Esophagus squamous epithelium (tissue), 5 donors: ENCODE measurements around the gene THAP11. TPM values are rescaled to one million over a fixed set of nuclear protein-coding genes. Genes with fewer than 3 reads are reported as not detected.
A peak's percentile ranks its signal among the peaks of the same experiment; 100 is the strongest.

Experiments used
- DNase-seq: peaks from one replicate; lab custom pipeline; 2025; lab: John Stamatoyannopoulos, UW
- H3K27ac ChIP-seq, 4 donors: fragments of 200-600 bp; sonication (generic); one replicate each; pipeline ENCODE4 v1.5.1; 2016 to 2019; ENCODE audit warnings: mild to moderate bottlenecking in 1 of 4
- H3K27me3 ChIP-seq, 4 donors: fragments of 200-600 bp; sonication (generic); 1 replicate in 3 of 4; 2 replicates in 1 of 4; pipeline versions ENCODE4 v1.5.1 to v1.6.0; 2017 to 2021; ENCODE audit warnings: antibody characterized with exemption in 1 of 4
- H3K36me3 ChIP-seq, 3 donors: fragments of 200-600 bp; sonication (generic); one replicate each; pipeline ENCODE4 v1.5.1; 2016 to 2019
- H3K4me1 ChIP-seq, 3 donors: fragments of 200-600 bp; sonication (generic); one replicate each; pipeline ENCODE4 v1.5.1; 2017 to 2019
- H3K4me3 ChIP-seq, 4 donors: fragments of 200-600 bp; sonication (generic); 1 replicate in 3 of 4; 2 replicates in 1 of 4; pipeline ENCODE4 v1.5.1; 2016 to 2019; ENCODE audit warnings: mild to moderate bottlenecking in 2 of 4, moderate library complexity in 1 of 4
- H3K9me3 ChIP-seq, 3 donors: fragments of 200-600 bp; sonication (generic); one replicate each; pipeline ENCODE4 v1.5.1; 2016 to 2019
- POLR2A ChIP-seq, 4 donors: fragments of 450-650 bp; IDR thresholded peaks; one replicate each; pipeline ENCODE4 v1.6.1; 2017; ENCODE audit warnings: antibody characterized with exemption in 4 of 4, mild to moderate bottlenecking in 4 of 4, moderate library complexity in 3 of 4
- WGBS, 2 donors: methylation state at CpG; one replicate each; pipeline ENCODE4 v1.1.5; 2018; 5-methylcytosine and 5-hydroxymethylcytosine counted together
- intact Hi-C: fragments of 100-400 bp; cut with DNase I; formaldehyde crosslinking; loops from one replicate; pipeline ENCODE4 v1.15.0; 2022
- total RNA-seq, 4 donors: library from RNA; depleted of rRNA; stranded (reverse); fragments of >200 nt; gene quantifications; one replicate each; pipeline ENCODE4 v1.1.0, GENCODE V29; 2016
- TF ChIP-seq, protein P1 (sequence below), 6 experiments: fragments of 450-650 bp in 4 of 6; fragments of 200-600 bp in 2 of 6; sonication (generic) in 2 of 6; IDR thresholded peaks; one replicate each; pipeline ENCODE4 v1.5.1; 2016 to 2019; ENCODE audit warnings: antibody characterized with exemption in 6 of 6, mild to moderate bottlenecking in 4 of 6, moderate library complexity in 4 of 6
- donor health status: DM: yes; HTN: yes; CAD: no.

THAP11 gene
- total RNA-seq = 10 to 100 TPM; 35.8 to 48.8 (median 42.1) TPM

DNA sequence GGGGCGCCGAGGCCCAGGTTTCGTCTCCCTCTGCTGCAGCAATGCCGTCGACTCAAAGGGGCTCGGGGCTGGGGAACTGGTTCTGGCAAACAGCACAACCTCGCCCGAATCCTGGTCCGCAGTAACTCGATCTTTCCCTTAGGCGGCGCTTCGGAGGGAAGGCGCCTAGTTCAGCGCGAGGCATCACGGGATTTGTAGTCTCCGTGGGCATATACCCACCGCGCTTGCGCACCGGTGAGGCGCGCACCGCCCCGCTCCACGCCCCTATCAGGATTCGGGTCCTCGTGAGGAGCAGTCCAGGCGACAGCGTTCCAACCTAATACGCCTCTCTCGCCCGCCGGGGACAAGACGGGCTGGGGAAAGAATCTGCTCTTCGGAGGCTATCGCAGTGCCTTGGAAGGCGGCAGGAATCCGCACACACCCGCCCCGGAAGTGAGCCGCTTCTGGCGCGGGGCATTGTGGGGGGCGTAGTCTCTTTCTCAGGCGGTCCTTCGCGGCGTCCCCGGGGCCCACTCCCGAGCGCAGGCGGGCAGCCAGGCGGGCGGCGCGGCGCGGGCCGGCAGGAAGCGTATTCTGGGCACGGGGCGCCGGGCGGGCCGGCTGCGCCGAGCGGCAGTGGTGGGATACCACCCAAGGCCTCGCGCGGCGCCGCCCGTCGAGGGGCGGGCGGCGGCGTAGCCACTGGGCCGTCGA, at the start of gene THAP11:
THAP11 (plus strand) TSS at position 505 of the 693 bp plus-strand sequence. CDS start 235 bp downstream, outside the sequence.
- Histone ChIP-seq H3K9me3 (no peaks in the 10 kb centered on the region), H3K4me1 (peaks cover 28 to 58% (median 34%) of the 10 kb centered on the region in 3 donors), H3K27ac (peak within 1 kb of the TSS; percentile 99 to 100 (median 100)), H3K4me3 (peak within 1 kb of the TSS; percentile 76 to 86 (median 82)), H3K36me3 (no peaks in the 10 kb centered on the region), H3K27me3 (no peaks in the 10 kb centered on the region)
- peak; percentile 75 for DNase-seq
- TF ChIP-seq POLR2A (IDR thresholded peaks at IDR 0.05) = peak in 3 of 4 donors; percentile 16 to 80 (median 66)
- TF ChIP-seq, protein P1, sequence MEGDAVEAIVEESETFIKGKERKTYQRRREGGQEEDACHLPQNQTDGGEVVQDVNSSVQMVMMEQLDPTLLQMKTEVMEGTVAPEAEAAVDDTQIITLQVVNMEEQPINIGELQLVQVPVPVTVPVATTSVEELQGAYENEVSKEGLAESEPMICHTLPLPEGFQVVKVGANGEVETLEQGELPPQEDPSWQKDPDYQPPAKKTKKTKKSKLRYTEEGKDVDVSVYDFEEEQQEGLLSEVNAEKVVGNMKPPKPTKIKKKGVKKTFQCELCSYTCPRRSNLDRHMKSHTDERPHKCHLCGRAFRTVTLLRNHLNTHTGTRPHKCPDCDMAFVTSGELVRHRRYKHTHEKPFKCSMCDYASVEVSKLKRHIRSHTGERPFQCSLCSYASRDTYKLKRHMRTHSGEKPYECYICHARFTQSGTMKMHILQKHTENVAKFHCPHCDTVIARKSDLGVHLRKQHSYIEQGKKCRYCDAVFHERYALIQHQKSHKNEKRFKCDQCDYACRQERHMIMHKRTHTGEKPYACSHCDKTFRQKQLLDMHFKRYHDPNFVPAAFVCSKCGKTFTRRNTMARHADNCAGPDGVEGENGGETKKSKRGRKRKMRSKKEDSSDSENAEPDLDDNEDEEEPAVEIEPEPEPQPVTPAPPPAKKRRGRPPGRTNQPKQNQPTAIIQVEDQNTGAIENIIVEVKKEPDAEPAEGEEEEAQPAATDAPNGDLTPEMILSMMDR (IDR thresholded peaks at IDR 0.05) = peak; percentile 83 to 96 (median 90)
- 0% methylated on average over 8 of the region's 83 CpGs; no CpG with 5 or more reads in 1 of the 2 donors for WGBS, 2 donors
- intact Hi-C loops = no loop called here

DNA sequence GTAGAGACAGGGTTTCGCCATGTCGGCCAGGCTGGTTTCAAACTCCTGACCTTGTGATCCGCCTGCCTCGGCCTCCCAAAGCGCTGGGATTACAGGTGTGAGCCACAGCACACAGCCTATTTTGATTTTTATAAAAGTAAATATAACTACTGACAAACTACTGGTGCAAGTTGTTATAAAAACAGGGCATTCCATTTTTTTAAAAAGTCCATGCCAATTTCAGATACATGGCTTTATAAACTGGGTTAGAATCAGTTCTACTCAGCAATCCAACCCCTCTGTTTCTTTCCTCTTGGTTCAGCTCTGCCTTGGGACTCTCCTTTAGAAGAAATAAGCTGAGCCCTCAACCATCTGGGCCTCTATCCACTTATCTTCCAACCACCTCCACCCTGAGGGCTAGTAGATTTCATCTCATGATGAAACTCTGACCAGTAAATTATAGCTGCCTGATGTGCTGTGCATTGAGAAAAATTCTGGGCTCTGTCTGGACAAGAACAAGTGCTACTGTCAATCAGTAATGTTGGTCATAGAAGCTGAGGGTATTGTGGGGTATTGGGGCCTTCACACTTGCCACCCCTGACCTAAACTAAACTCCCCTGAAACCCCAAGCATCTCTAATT, 45.9 kb upstream of the THAP11 start:
- H3K4me3 ChIP-seq = no peak overlapping the region
- intact Hi-C loops = no loop called here
- peaks cover 0 to 12% (median 0%) of the 10 kb centered on the region in 3 donors for H3K4me1 ChIP-seq
- no peaks in the 10 kb centered on the region for H3K9me3 ChIP-seq
- no peak for TF ChIP-seq POLR2A (IDR thresholded peaks at IDR 0.05)
- TF ChIP-seq, protein P1 (IDR thresholded peaks at IDR 0.05) = no peak
- no peaks in the 10 kb centered on the region for H3K27me3 ChIP-seq
- DNase-seq = no peak
- H3K36me3 ChIP-seq = peaks cover 0 to 47% (median 0%) of the 10 kb centered on the region in 3 donors
- whole genome bisulfite sequencing, 2 donors = 96 to 97% methylated on average over 5 of the region's 5 CpGs
- H3K27ac ChIP-seq = no peak overlapping the region

DNA sequence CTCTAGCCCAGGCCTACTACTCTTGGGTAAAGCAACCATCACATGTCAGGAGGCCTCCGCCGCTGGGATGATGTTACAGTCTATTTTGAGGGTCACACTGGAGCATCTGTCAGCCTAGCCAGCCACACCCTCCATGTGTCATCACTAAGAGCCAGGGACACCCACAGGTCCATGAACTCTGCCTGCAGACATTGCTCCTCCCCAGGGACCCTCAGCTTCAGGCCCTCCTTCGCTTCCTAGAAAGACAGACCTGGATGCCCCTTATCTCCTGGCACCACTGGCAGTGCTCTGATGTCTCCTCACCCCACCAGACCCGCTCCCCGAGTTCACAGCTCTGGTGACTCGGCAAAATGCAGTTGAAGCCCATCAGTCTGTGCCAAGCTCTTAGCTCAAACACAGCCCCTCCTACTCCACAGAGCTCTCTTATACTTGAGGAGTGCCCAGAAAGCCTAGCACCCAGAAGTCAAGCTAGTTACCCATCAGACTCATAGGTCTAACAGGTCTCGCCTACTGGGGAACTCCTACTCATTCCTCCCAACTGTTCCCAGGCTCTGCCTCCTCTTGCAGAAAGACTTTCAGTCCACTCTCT, 41.7 kb upstream of the THAP11 start:
- no peak overlapping the region for H3K4me3 ChIP-seq
- H3K36me3 ChIP-seq = peaks cover 0 to 84% (median 0%) of the 10 kb centered on the region in 3 donors
- TF ChIP-seq POLR2A (IDR thresholded peaks at IDR 0.05) = no peak
- TF ChIP-seq, protein P1 (IDR thresholded peaks at IDR 0.05) = no peak
- no peaks in the 10 kb centered on the region for H3K9me3 ChIP-seq
- peaks cover 5 to 44% (median 9%) of the 10 kb centered on the region in 3 donors for H3K4me1 ChIP-seq
- intact Hi-C loops = no loop called here
- H3K27me3 ChIP-seq = no peaks in the 10 kb centered on the region
- no peak overlapping the region for H3K27ac ChIP-seq
- 61 to 88% methylated on average over 5 to 7 of the region's 7 CpGs for WGBS, 2 donors
- no peak for DNase-seq

DNA sequence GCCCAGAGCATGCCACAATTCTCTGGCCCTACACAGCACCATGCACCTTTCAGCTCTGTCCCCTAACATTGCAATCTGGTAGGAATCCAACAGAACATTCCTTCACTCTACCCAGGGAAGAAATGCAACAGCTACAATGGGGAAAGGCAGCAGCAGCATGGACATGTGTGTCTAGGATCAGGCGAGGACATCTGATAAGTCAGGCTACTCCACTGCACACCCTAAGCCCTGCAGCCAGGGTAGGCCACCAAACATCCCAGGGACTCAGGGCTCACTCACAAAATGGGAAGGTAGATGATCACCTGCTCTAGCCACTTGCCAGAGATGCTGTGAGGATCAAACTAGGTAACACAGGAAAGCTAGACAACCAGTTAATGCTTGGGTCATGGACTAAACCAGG, 40.9 kb upstream of the THAP11 start:
- 100% methylated on average over 1 of the region's 1 CpG for WGBS, 2 donors
- Histone ChIP-seq H3K36me3 (peaks cover 0 to 82% (median 0%) of the 10 kb centered on the region in 3 donors), H3K4me1 (peaks cover 12 to 49% (median 12%) of the 10 kb centered on the region in 3 donors), H3K9me3 (no peaks in the 10 kb centered on the region), H3K27ac (no peak overlapping the region), H3K27me3 (no peaks in the 10 kb centered on the region), H3K4me3 (no peak overlapping the region)
- intact Hi-C loops = no loop called here
- TF ChIP-seq, protein P1 (IDR thresholded peaks at IDR 0.05) = no peak
- no peak for DNase-seq

DNA sequence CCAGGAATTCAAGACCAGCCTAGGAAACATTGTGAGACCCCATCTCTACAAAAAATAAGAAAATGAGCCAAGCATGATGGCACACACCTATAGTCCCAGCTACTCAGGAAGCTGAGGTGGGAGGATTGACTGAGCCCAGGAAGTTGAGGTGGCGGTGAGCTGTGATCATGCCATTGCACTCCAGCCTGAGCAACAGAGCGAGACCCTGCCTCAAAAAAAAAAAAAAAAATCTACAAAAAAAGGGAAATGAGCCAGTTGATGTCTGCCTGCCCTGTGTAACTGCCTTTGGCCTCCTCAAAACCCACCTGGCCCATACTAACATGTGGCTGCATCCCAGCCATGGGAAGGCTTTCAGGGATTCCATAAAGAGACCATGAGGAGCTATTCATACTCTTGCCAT, 40.2 kb upstream of the THAP11 start:
- no peak overlapping the region for H3K4me3 ChIP-seq
- H3K4me1 ChIP-seq = peaks cover 12 to 49% (median 12%) of the 10 kb centered on the region in 3 donors
- DNase-seq = no peak
- H3K36me3 ChIP-seq = peaks cover 0 to 76% (median 0%) of the 10 kb centered on the region in 3 donors
- H3K27me3 ChIP-seq = no peaks in the 10 kb centered on the region
- H3K27ac ChIP-seq = no peak overlapping the region
- WGBS, 2 donors = 80 to 93% methylated on average over 2 of the region's 2 CpGs
- TF ChIP-seq, protein P1 (IDR thresholded peaks at IDR 0.05) = no peak
- no peak for TF ChIP-seq POLR2A (IDR thresholded peaks at IDR 0.05)
- intact Hi-C loops = no loop called here
- no peaks in the 10 kb centered on the region for H3K9me3 ChIP-seq
